GM12865 (cell line): ENCODE data around the gene MCMBP.
A peak's percentile ranks its signal among the peaks of the same experiment; 100 is the strongest.

Source experiments
- DNase-seq: peaks from one replicate; pipeline ENCODE4 v3.0.0; 2010; ENCODE audit warnings: low read depth
- H3K4me3 ChIP-seq: 2 replicates; pipeline ENCODE4 v1.5.1; 2011; ENCODE audit warnings: mild to moderate bottlenecking, low read depth, low read length, control low read depth
- TF ChIP-seq, protein P1 (sequence below): IDR thresholded peaks from 2 replicates; pipeline ENCODE4 v1.5.1; 2011; ENCODE audit warnings: low read length, control low read depth, low read depth, inconsistent platforms; ENCODE audit not compliant: insufficient read depth; ENCODE audit errors: missing control alignments

The MCMBP gene

DNA sequence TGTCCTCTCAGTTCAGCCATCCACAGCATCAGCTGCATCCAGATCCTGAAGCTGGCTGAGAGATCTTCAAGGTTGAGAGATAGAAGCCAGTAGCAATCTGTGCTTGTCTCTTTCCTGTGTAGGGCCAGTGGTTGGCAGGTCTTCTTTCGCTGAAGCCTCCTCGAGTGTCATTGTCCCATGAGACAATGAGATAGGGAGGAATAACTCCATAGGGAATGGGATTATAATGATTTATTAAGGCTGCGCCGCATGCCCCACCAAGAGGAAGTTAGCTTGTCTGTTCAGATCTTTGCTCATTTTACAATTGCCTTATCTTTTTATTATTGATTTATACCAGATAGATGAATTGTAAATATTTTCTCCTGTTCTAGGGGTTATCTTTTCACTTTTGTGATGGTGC is 61.5 kb downstream of the MCMBP start:
- no peak for DNase-seq
- no peak overlapping the region for H3K4me3 ChIP-seq
- TF ChIP-seq, protein P1, sequence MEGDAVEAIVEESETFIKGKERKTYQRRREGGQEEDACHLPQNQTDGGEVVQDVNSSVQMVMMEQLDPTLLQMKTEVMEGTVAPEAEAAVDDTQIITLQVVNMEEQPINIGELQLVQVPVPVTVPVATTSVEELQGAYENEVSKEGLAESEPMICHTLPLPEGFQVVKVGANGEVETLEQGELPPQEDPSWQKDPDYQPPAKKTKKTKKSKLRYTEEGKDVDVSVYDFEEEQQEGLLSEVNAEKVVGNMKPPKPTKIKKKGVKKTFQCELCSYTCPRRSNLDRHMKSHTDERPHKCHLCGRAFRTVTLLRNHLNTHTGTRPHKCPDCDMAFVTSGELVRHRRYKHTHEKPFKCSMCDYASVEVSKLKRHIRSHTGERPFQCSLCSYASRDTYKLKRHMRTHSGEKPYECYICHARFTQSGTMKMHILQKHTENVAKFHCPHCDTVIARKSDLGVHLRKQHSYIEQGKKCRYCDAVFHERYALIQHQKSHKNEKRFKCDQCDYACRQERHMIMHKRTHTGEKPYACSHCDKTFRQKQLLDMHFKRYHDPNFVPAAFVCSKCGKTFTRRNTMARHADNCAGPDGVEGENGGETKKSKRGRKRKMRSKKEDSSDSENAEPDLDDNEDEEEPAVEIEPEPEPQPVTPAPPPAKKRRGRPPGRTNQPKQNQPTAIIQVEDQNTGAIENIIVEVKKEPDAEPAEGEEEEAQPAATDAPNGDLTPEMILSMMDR: no peak

DNA sequence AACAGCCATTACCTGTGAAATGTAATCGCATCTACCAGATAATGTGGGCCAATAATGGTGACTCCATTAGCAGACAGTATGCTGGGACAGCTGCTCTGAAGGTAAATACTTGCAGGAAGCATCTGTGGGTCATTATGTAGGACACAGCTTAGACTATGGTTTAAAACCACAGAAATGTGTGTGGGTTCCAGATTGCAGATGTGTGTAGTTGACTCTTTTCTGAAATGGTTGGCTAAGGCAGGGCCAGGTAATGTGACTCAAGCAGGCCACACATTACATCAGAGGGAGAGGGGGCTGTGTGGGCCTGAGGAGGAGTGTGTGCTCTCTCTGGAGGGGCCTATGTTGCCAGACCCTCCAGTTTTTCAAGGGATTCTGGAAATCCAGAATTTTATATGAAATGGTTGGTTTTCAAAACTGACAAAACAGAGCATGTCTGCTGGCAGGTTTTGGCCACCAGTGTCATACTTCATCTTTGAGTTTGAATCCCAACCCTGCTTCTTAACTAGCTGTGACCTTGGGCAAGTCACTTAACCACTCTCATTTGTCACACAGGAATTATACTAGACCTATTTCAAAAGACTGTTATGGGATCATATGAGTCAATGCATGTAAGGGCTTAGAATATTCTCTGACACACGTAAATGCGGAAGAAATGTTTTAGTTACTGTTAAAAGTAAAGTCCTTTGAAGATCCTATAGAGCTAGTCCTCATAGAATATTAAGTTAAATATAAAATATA is 64.5 kb downstream of the MCMBP start:
- DNase-seq: peak; percentile 61
- TF ChIP-seq, protein P1: no peak
- no peak overlapping the region for H3K4me3 ChIP-seq

DNA sequence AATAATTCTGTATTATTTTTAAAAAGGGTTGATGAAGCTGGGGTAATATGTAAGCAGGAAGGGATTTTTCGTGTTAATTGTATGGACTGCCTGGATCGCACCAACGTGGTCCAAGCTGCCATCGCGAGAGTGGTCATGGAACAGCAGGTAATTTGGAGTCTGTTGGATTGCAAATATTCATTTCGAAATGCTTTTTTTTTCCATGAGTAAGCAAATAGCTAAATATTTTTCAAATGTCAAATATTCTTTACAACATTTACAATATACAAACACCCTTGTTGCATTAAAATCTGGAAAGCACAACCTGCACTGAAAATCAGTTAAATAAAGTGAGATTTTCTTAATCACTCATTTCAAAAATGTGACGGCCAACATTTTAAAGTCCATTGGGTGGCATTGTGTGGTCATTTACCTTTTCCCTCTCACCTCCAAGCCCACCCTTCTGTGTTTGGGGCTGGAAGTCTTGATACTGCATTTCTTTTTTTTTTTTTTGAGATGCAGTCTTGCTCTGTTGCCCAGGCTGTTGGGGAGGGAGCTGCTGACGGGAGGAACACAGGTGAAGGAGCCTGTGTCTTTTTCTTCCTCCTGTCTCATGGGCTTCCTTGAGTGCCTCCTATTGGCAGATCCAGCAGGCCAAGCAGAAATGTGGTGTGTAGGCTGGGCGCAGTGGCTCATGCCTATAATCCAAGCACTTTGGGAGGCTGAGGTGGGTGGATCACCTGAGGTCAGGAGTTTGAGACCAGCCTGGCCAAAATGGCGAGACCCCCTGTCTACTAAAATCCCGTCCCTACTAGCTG is 66.1 kb downstream of the MCMBP start:
- H3K4me3 ChIP-seq: no peak overlapping the region
- DNase-seq: no peak
- TF ChIP-seq, protein P1: no peak

DNA sequence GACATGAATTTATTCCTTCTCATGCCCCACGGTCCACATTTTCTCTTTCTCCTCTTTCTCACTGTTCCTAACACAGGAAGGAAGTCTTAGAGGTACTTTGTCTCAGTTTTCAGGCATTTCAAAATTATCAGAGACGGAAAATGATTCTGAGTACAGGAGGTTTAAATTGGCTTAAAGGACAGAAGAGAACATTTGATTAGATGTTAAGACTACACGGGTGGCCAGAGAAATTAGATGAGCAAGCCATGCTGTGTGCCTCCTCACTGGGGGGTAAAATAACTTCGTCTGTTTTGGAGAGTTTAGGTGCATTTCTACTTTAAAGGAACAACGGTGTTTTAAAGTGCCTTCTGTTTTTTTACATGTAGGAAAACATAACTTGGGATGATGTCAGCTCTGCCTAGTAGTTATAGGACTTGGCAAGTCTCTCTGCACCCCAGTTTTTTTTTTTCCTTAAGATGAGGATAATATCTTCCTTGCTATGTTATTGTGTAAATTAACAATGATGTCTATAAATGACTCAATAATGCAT is 66.9 kb downstream of the MCMBP start:
- no peak for DNase-seq
- H3K4me3 ChIP-seq: no peak overlapping the region
- TF ChIP-seq, protein P1: no peak

DNA sequence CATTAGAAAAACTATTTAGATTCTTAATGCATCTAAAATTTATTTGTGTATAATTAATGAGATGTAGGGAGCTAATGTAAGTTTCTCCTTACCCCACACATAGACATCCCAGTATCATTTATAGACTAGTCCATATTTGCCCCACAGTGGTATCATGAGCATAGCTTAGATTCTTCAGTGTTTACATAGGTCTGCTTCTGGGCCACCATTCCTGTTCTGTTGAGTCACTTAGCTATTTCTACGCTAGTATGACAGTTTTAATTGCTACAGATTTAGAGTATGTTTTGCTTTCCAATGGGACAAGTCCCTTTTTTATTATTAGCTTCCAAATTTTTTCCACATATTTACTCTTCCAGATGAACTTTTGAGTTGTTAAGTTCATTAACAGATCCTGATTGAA is 69.4 kb downstream of the MCMBP start:
- TF ChIP-seq, protein P1: no peak
- H3K4me3 ChIP-seq: no peak overlapping the region
- DNase-seq: no peak

DNA sequence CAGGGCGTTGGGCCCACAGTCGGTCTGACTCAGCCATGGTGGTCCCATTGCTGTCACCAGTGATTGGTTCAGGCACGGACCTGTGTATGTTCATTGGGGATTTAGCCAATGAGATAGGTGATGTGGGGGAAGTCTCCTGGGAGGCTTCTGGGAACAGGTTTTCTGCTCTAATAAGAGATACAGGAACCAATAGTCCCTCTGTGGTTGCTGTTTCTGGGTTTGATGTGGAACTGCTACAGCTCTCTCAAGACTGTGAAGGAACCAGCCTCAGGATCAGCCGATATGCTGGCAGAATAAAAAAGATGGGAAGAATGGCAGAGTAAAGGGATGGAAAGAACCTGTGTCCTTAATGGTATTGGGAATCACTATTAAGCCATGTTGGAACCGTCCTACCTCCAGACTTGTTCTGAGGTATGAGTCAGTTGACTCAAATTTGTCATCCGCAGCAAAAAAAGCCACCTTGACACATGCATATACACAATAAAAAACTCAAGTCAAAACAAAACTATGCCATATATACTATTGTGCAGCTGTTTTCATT is 70.6 kb downstream of the MCMBP start:
- TF ChIP-seq, protein P1: no peak
- DNase-seq: peak; percentile 57
- H3K4me3 ChIP-seq: no peak overlapping the region
